H1 (cell line): ENCODE measurements around the gene EFHD1. TPM values are rescaled to one million over a fixed set of nuclear protein-coding genes. Genes with fewer than 3 reads are reported as not detected.

Source experiments
- CTCF ChIA-PET: fragments of 300-600 bp; sonication (Branson Sonifier 250); formaldehyde crosslinking; loops from one replicate; lab custom pipeline; 2021; ENCODE audit not compliant: partially characterized antibody; lab: Charles Lee
- POLR2A ChIA-PET: fragments of 300-600 bp; sonication (Branson Sonifier 250); formaldehyde crosslinking; loops from one replicate; lab custom pipeline; 2021; ENCODE audit warnings: inconsistent platforms; ENCODE audit not compliant: partially characterized antibody; lab: Charles Lee
- DNase-seq, 2 experiments: peaks; one replicate each; pipeline versions ENCODE4 v3.0.0 to v3.0.0-alpha.2; 2010 to 2022; ENCODE audit warnings: low spot score in 2 of 2, low read depth in 1 of 2, mixed read lengths in 1 of 2
- FAIRE-seq: peaks from 2 replicates; lab custom pipeline; 2011; peaks lifted over from hg19 to GRCh38; lab: Jason Lieb, UNC
- H2AFZ ChIP-seq: 2 replicates; pipeline ENCODE4 v1.8.1; 2012; ENCODE audit warnings: low read length, inconsistent platforms
- H2AK5ac ChIP-seq: 2 replicates; pipeline ENCODE4 v1.6.1; 2013; ENCODE audit warnings: low read depth, low read length
- H2BK120ac ChIP-seq: replicated peaks from 2 replicates; pipeline ENCODE3; 2013; ENCODE audit warnings: low read depth, low read length, inconsistent platforms
- H2BK12ac ChIP-seq: 2 replicates; pipeline ENCODE4 v1.6.1; 2013; ENCODE audit warnings: low read depth, low read length
- H2BK15ac ChIP-seq: 2 replicates; pipeline ENCODE4 v1.6.1; 2013; ENCODE audit warnings: low read length
- H2BK20ac ChIP-seq: 2 replicates; pipeline ENCODE4 v1.6.1; 2013; ENCODE audit warnings: low read length
- H2BK5ac ChIP-seq: 2 replicates; pipeline ENCODE4 v1.6.1; 2013; ENCODE audit warnings: low read depth, low read length
- H3K14ac ChIP-seq: 2 replicates; pipeline ENCODE4 v1.6.1; 2013; ENCODE audit warnings: inconsistent platforms; ENCODE audit not compliant: insufficient read length
- H3K18ac ChIP-seq: 2 replicates; pipeline ENCODE4 v1.6.1; 2013; ENCODE audit warnings: low read length; ENCODE audit errors: extremely low read depth
- H3K23ac ChIP-seq: 2 replicates; pipeline ENCODE4 v1.6.1; 2013; ENCODE audit warnings: inconsistent platforms; ENCODE audit not compliant: insufficient read length
- H3K23me2 ChIP-seq: 2 replicates; pipeline ENCODE4 v1.6.1; 2013; ENCODE audit warnings: low read depth, low read length
- H3K27ac ChIP-seq: 2 replicates; pipeline ENCODE4 v1.6.1; 2011; ENCODE audit warnings: low read depth, low read length, inconsistent platforms
- H3K27me3 ChIP-seq, 4 experiments: replicated peaks in 1 of 4; 1 replicate in 1 of 4; 2 replicates in 3 of 4; pipeline versions ENCODE4 v1.6.1 to v1.8.1; 2011 to 2013; ENCODE audit warnings: low read length in 3 of 4, mild to moderate bottlenecking in 3 of 4, inconsistent platforms in 2 of 4, mixed read lengths in 2 of 4, moderate library complexity in 1 of 4; ENCODE audit not compliant: control insufficient read depth in 3 of 4, insufficient read depth in 3 of 4; ENCODE audit errors: extremely low read depth in 1 of 4
- H3K36me3 ChIP-seq, 4 experiments: 2 replicates each; pipeline versions ENCODE4 v1.6.1 to v1.8.1; 2011 to 2013; ENCODE audit warnings: mild to moderate bottlenecking in 4 of 4, low read length in 3 of 4, moderate library complexity in 2 of 4, control low read depth in 1 of 4, inconsistent platforms in 1 of 4; ENCODE audit not compliant: insufficient read depth in 4 of 4, control insufficient read depth in 2 of 4
- H3K4ac ChIP-seq: replicated peaks from 2 replicates; pipeline ENCODE3; 2013; ENCODE audit warnings: low read length, low read depth, mixed read lengths, inconsistent platforms; ENCODE audit not compliant: insufficient read length
- H3K4me1 ChIP-seq, 4 experiments: replicated peaks in 1 of 4; 1 replicate in 1 of 4; 2 replicates in 3 of 4; pipeline versions ENCODE4 v1.6.1 to v1.8.1; 2011 to 2013; ENCODE audit warnings: low read length in 3 of 4, inconsistent platforms in 2 of 4, mixed read lengths in 1 of 4; ENCODE audit not compliant: insufficient read depth in 4 of 4, control insufficient read depth in 3 of 4
- H3K4me2 ChIP-seq, 2 experiments: 2 replicates each; pipeline versions ENCODE4 v1.6.1 to v1.8.1; 2011 to 2013; ENCODE audit warnings: low read depth in 2 of 2, low read length in 2 of 2, control low read depth in 1 of 2, inconsistent platforms in 1 of 2, mild to moderate bottlenecking in 1 of 2; ENCODE audit not compliant: insufficient read depth in 1 of 2
- H3K4me3 ChIP-seq, 4 experiments: fragments of 200-600, 300-600 bp in 1 of 4; sonication (generic), shearing (Covaris generic), sonication (Bioruptor Twin) in 1 of 4; 2 replicates each; pipeline versions ENCODE4 v1.5.1 to v1.8.1; 2011 to 2016; ENCODE audit warnings: low read length in 4 of 4, low read depth in 3 of 4, control low read depth in 2 of 4, inconsistent platforms in 2 of 4, mild to moderate bottlenecking in 2 of 4, mixed read lengths in 1 of 4, moderate library complexity in 1 of 4; ENCODE audit not compliant: insufficient read depth in 2 of 4; ENCODE audit errors: extremely low read depth in 1 of 4
- H3K56ac ChIP-seq: replicated peaks from 2 replicates; pipeline ENCODE3; 2013; ENCODE audit warnings: low read depth, mild to moderate bottlenecking, mixed read lengths, low read length, inconsistent platforms; ENCODE audit not compliant: insufficient read length
- H3K79me1 ChIP-seq: 2 replicates; pipeline ENCODE4 v1.6.1; 2013; ENCODE audit warnings: low read depth, low read length, control low read depth
- H3K79me2 ChIP-seq, 2 experiments: 2 replicates each; pipeline versions ENCODE4 v1.6.1 to v1.8.1; 2012 to 2013; ENCODE audit warnings: low read length in 2 of 2, mild to moderate bottlenecking in 2 of 2, inconsistent platforms in 1 of 2; ENCODE audit not compliant: insufficient read depth in 2 of 2, control insufficient read depth in 1 of 2
- H3K9ac ChIP-seq, 4 experiments: replicated peaks in 1 of 4; 1 replicate in 1 of 4; 2 replicates in 3 of 4; pipeline versions ENCODE4 v1.6.1 to v1.8.1; 2011 to 2013; ENCODE audit warnings: low read depth in 3 of 4, low read length in 3 of 4, control low read depth in 2 of 4, mild to moderate bottlenecking in 2 of 4, moderate library complexity in 2 of 4, inconsistent platforms in 1 of 4; ENCODE audit errors: extremely low read depth in 1 of 4
- H3K9me3 ChIP-seq, 2 experiments: 2 replicates each; pipeline versions ENCODE4 v1.6.1 to v1.8.1; 2012 to 2013; ENCODE audit warnings: mild to moderate bottlenecking in 2 of 2, moderate library complexity in 2 of 2, control low read depth in 1 of 2, inconsistent platforms in 1 of 2, low read depth in 1 of 2, low read length in 1 of 2, mixed read lengths in 1 of 2; ENCODE audit not compliant: insufficient read depth in 2 of 2
- H4K20me1 ChIP-seq, 2 experiments: replicated peaks in 1 of 2; 2 replicates each; pipeline versions ENCODE3 to v1.8.1; 2011 to 2013; ENCODE audit warnings: inconsistent platforms in 2 of 2, low read length in 2 of 2, mild to moderate bottlenecking in 1 of 2; ENCODE audit not compliant: insufficient read depth in 2 of 2, control insufficient read depth in 1 of 2
- H4K5ac ChIP-seq: 2 replicates; pipeline ENCODE4 v1.6.1; 2013; ENCODE audit warnings: low read length, low read depth, mixed read lengths, inconsistent platforms; ENCODE audit not compliant: insufficient read length
- H4K8ac ChIP-seq: 2 replicates; pipeline ENCODE4 v1.8.0; 2013; ENCODE audit warnings: mild to moderate bottlenecking, moderate library complexity, low read length, inconsistent platforms; ENCODE audit not compliant: insufficient read depth; ENCODE audit errors: extremely low read depth
- H4K91ac ChIP-seq: replicated peaks from 2 replicates; pipeline ENCODE3; 2013; ENCODE audit warnings: low read length, mixed read lengths, inconsistent platforms; ENCODE audit not compliant: insufficient read length
- ASH2L ChIP-seq: fragments of 200-600, 300-600 bp; sonication (generic); IDR thresholded peaks from one replicate; pipeline ENCODE4 v1.7.1; 2017; ENCODE audit warnings: low read length
- ATF2 ChIP-seq: IDR thresholded peaks from 2 replicates; pipeline ENCODE4 v1.6.1; 2012; ENCODE audit warnings: low read length, inconsistent platforms
- CHD1 ChIP-seq: IDR thresholded peaks from 2 replicates; pipeline ENCODE4 v1.6.1; 2012; ENCODE audit warnings: low read depth, low read length, improper control_type of control experiment
- EP300 ChIP-seq, 2 experiments: IDR thresholded peaks; 1 replicate in 1 of 2; 2 replicates in 1 of 2; pipeline ENCODE4 v1.6.1; 2011 to 2012; ENCODE audit warnings: low read depth in 2 of 2, low read length in 2 of 2, mild to moderate bottlenecking in 2 of 2, borderline replicate concordance in 1 of 2, inconsistent platforms in 1 of 2, moderate library complexity in 1 of 2
- EZH2 ChIP-seq: fragments of 200-600 bp; sonication (generic); IDR thresholded peaks from 2 replicates; pipeline ENCODE4 v1.7.1; 2012; ENCODE audit warnings: low read depth, mild to moderate bottlenecking, moderate library complexity, low read length, inconsistent platforms; ENCODE audit not compliant: severe bottlenecking
- GABPA ChIP-seq: IDR thresholded peaks from 2 replicates; pipeline ENCODE4 v1.6.1; 2011; ENCODE audit warnings: mild to moderate bottlenecking, low read length, moderate library complexity, borderline replicate concordance; ENCODE audit not compliant: insufficient read depth
- HDAC6 ChIP-seq: IDR thresholded peaks from one replicate; pipeline ENCODE4 v1.7.1; 2012; ENCODE audit warnings: low read depth, mild to moderate bottlenecking, inconsistent platforms, low read length, moderate library complexity
- POLR2A ChIP-seq, 2 experiments: IDR thresholded peaks; 1 replicate in 1 of 2; 2 replicates in 1 of 2; pipeline ENCODE4 v1.6.1; 2011; ENCODE audit warnings: low read depth in 2 of 2, low read length in 2 of 2, mild to moderate bottlenecking in 2 of 2; ENCODE audit errors: control extremely low read depth in 1 of 2
- POLR2AphosphoS5 ChIP-seq: IDR thresholded peaks from 2 replicates; pipeline ENCODE4 v1.6.1; 2011; ENCODE audit warnings: low read depth, low read length
- SUZ12 ChIP-seq: fragments of 200-600 bp; sonication (generic); IDR thresholded peaks from 2 replicates; pipeline ENCODE4 v1.6.1; 2012; ENCODE audit warnings: mild to moderate bottlenecking, inconsistent platforms, low read length, moderate library complexity, mixed read lengths
- TAF7 ChIP-seq: optimal IDR thresholded peaks from 2 replicates; pipeline ENCODE3; 2011; ENCODE audit warnings: low read depth, mild to moderate bottlenecking, inconsistent platforms, low read length, moderate library complexity, borderline replicate concordance
- USF2 ChIP-seq: IDR thresholded peaks from 2 replicates; pipeline ENCODE4 v1.6.1; 2011; ENCODE audit warnings: low read length, improper control_type of control experiment
- WGBS, 2 experiments: shearing (Covaris generic) in 1 of 2; methylation state at CpG; one replicate each; pipeline versions ENCODE4 v1.1.6 to v1.1.7; 2013 to 2015; ENCODE audit warnings: low lambda C conversion rate in 2 of 2, mixed read lengths in 2 of 2, inconsistent platforms in 1 of 2, low coverage in 1 of 2, missing lambda C conversion rate in 1 of 2; ENCODE audit not compliant: insufficient replicate concordance in 2 of 2, insufficient coverage in 1 of 2, insufficient read length in 1 of 2; ENCODE audit errors: extremely low coverage in 1 of 2, missing lambda C conversion rate in 1 of 2; 5-methylcytosine and 5-hydroxymethylcytosine counted together
- polyA plus RNA-seq, 7 experiments: library from polyadenylated mRNA; depleted of rRNA in 3 of 7; stranded (reverse) in 5 of 7; unstranded in 2 of 7; fragments of >200 nt in 5 of 7; fragments of 200-250 nt in 2 of 7; gene quantifications; 1 replicate in 5 of 7; 2 replicates in 1 of 7; 4 replicates in 1 of 7; pipeline versions ENCODE4 v1.2.1 to v1.2.3, GENCODE V29; 2011 to 2013; ENCODE audit warnings: missing spikeins in 2 of 7, mixed read lengths in 2 of 7
- total RNA-seq: library from RNA; stranded (reverse); fragmentation: NEBNext Ultra II Directional; extraction: Animal tissue kit (Norgen Biotek cat#: 25700); gene quantifications from 2 replicates; pipeline ENCODE4 v1.2.1, GENCODE V29; 2021

The EFHD1 gene
- total and polyA plus RNA-seq, 2 of the 8 experiments (the other 6 are each of a cell fraction or from before 2014, with no cell fraction given), result 3.4 to 4.5 TPM

- Histone ChIP-seq H3K27me3 (no peaks in the 10 kb centered on the region), H2AFZ (no peak overlapping the region), H3K23me2 (no peaks in the 10 kb centered on the region), H2BK5ac (no peak overlapping the region), H3K4me1 (no peaks in the 10 kb centered on the region), H3K14ac (no peak overlapping the region), H3K23ac (no peak overlapping the region), H3K4me3 (no peak overlapping the region), H2BK12ac (no peak overlapping the region), H2BK15ac (no peak overlapping the region), H3K56ac (no peak overlapping the region), H3K79me1 (no peaks in the 10 kb centered on the region), H3K9me3 (no peaks in the 10 kb centered on the region), H4K20me1 (no peaks in the 10 kb centered on the region), H4K91ac (no peak overlapping the region), H3K18ac (no peak overlapping the region), H3K79me2 (no peaks in the 10 kb centered on the region), H3K9ac (no peak overlapping the region), H2BK120ac (no peak overlapping the region), H2AK5ac (no peak overlapping the region), H2BK20ac (no peak overlapping the region), H4K8ac (no peak overlapping the region), H3K4ac (no peak overlapping the region), H4K5ac (no peak overlapping the region), H3K4me2 (no peak overlapping the region), H3K36me3 (no peaks in the 10 kb centered on the region), H3K27ac (no peak overlapping the region)
- CTCF ChIA-PET, result interaction anchor here (0.7 to 0.8 kb wide), 2 partner anchors 8 to 112 kb away, joined by 3 read pairs; no protein-coding TSS in a partner anchor
- DNase-seq, result no peak
- 90% methylated on average over 7 of the region's 7 CpGs; no CpG with 5 or more reads in 1 of the 2 experiments for WGBS, 2 experiments
- POLR2A ChIA-PET, result no interaction called here
- FAIRE-seq, result no peak
- no peak for TF ChIP-seq EP300 (IDR thresholded peaks at IDR 0.05; ENCODE audit: borderline replicate concordance in 1 of 2, low read depth in 2 of 2, low read length in 2 of 2)
- TF ChIP-seq USF2, result no peak
- TF ChIP-seq EZH2, result no peak
- no peak for TF ChIP-seq GABPA
- no peak for TF ChIP-seq POLR2A (IDR thresholded peaks at IDR 0.05; ENCODE audit: control extremely low read depth in 1 of 2, low read depth in 2 of 2, low read length in 2 of 2)
- TF ChIP-seq ATF2, result no peak
- TF ChIP-seq TAF7, result no peak
- TF ChIP-seq ASH2L, result no peak
- TF ChIP-seq CHD1, result no peak
- no peak for TF ChIP-seq POLR2AphosphoS5
- TF ChIP-seq HDAC6, result no peak
- TF ChIP-seq SUZ12, result no peak
These were observed 46.6 kb downstream of the EFHD1 start for GRCh38 chr2:232680006-232680405.
